ENCODE results near the gene DIP2B. TPM values are rescaled to one million over a fixed set of nuclear protein-coding genes. Genes with fewer than 3 reads are reported as not detected.

Gene DIP2B
- total and polyA plus RNA-seq, 12 donors, result 3.4 to 46.6 (median 25.0) TPM

GRCh38 chr12:50566066-50566465 lies 61.3 kb downstream of the DIP2B start:
- Histone ChIP-seq H3K9me3 (replicated peaks in 1 of 3) (no peaks in the 10 kb centered on the region), H3K27me3 (no peaks in the 10 kb centered on the region), H3K4me3 (no peak overlapping the region), H3K36me3 (replicated peaks in 1 of 2) (no peaks in the 10 kb centered on the region), H3K27ac (no peak overlapping the region), H3K4me1 (replicated peaks in 1 of 2) (peaks cover 37 to 74% of the 10 kb centered on the region in 2 donors)
- DNase-seq, result no peak
- TF ChIP-seq CTCF (IDR thresholded peaks at IDR 0.05) (no peak), POLR2A (IDR thresholded peaks at IDR 0.05) (no peak)
- intact Hi-C loops (cut with DNase I), result loop anchor here in 1 of 2 donors (10.0 kb wide), 1 partner anchor 51 kb away; no protein-coding TSS in a partner anchor
- 41 to 87% (median 62%) methylated on average over 1 of the region's 1 CpG for WGBS, 4 donors

GRCh38 chr12:50567926-50568325 lies 63.1 kb downstream of the DIP2B start:
- intact Hi-C loops (cut with DNase I), result loop anchor here in 1 of 2 donors (10.0 kb wide), 1 partner anchor 53 kb away; no protein-coding TSS in a partner anchor
- TF ChIP-seq CTCF (IDR thresholded peaks at IDR 0.05), result no peak
- TF ChIP-seq POLR2A (IDR thresholded peaks at IDR 0.05), result no peak
- WGBS, 4 donors, result 41 to 82% (median 71%) methylated on average over 1 of the region's 1 CpG
- peak overlapping the region; percentile 13 to 77 (median 63) for H3K27ac ChIP-seq
- DNase-seq, result no peak
- no peaks in the 10 kb centered on the region for H3K27me3 ChIP-seq
- H3K4me1 ChIP-seq (replicated peaks in 1 of 2), result peaks cover 48 to 75% of the 10 kb centered on the region in 2 donors
- no peaks in the 10 kb centered on the region for H3K36me3 ChIP-seq (replicated peaks in 1 of 2)
- H3K4me3 ChIP-seq, result no peak overlapping the region
- no peaks in the 10 kb centered on the region for H3K9me3 ChIP-seq (replicated peaks in 1 of 3)

- Histone ChIP-seq H3K27ac (peak overlapping the region; percentile 13 to 77 (median 63)), H3K27me3 (no peaks in the 10 kb centered on the region), H3K9me3 (replicated peaks in 1 of 3) (no peaks in the 10 kb centered on the region), H3K4me3 (peak overlapping the region in 1 of 4 donors; percentile 15), H3K36me3 (replicated peaks in 1 of 2) (no peaks in the 10 kb centered on the region), H3K4me1 (replicated peaks in 1 of 2) (peaks cover 54 to 78% of the 10 kb centered on the region in 2 donors)
- TF ChIP-seq CTCF (IDR thresholded peaks at IDR 0.05), result no peak
- TF ChIP-seq POLR2A (IDR thresholded peaks at IDR 0.05), result no peak
- intact Hi-C loops (cut with DNase I), result loop anchor here in 1 of 2 donors (10.0 kb wide), 1 partner anchor 54 kb away; no protein-coding TSS in a partner anchor
- DNase-seq, result peak in 2 of 7 donors; percentile 38 to 45
- WGBS, 4 donors, result 25 to 32% (median 32%) methylated on average over 4 of the region's 4 CpGs
Observed at GRCh38 chr12:50568338-50569091, 63.7 kb downstream of the DIP2B start.

- TF ChIP-seq POLR2A (IDR thresholded peaks at IDR 0.05) (no peak), CTCF (IDR thresholded peaks at IDR 0.05) (no peak)
- Histone ChIP-seq H3K27me3 (no peaks in the 10 kb centered on the region), H3K4me1 (replicated peaks in 1 of 2) (peaks cover 57 to 78% of the 10 kb centered on the region in 2 donors), H3K36me3 (replicated peaks in 1 of 2) (no peaks in the 10 kb centered on the region), H3K4me3 (no peak overlapping the region), H3K27ac (peak overlapping the region in 3 of 5 donors; percentile 13 to 56 (median 47)), H3K9me3 (replicated peaks in 1 of 3) (no peaks in the 10 kb centered on the region)
- DNase-seq, result no peak
- 42 to 54% (median 46%) methylated on average over 2 of the region's 2 CpGs for WGBS, 4 donors
- intact Hi-C loops (cut with DNase I), result loop anchor here in 1 of 2 donors (10.0 kb wide), 1 partner anchor 55 kb away; no protein-coding TSS in a partner anchor
Observed at GRCh38 chr12:50569321-50569720, 64.5 kb downstream of the DIP2B start.

All from adrenal gland (tissue), 12 donors.